Measurements from ENCODE around the gene SUPT4H1.
"Not testable (repeated sequence)": the region's sequence is repeated elsewhere in the genome, so short reads cannot be mapped to it uniquely, and the experiment has no call there.

DNA sequence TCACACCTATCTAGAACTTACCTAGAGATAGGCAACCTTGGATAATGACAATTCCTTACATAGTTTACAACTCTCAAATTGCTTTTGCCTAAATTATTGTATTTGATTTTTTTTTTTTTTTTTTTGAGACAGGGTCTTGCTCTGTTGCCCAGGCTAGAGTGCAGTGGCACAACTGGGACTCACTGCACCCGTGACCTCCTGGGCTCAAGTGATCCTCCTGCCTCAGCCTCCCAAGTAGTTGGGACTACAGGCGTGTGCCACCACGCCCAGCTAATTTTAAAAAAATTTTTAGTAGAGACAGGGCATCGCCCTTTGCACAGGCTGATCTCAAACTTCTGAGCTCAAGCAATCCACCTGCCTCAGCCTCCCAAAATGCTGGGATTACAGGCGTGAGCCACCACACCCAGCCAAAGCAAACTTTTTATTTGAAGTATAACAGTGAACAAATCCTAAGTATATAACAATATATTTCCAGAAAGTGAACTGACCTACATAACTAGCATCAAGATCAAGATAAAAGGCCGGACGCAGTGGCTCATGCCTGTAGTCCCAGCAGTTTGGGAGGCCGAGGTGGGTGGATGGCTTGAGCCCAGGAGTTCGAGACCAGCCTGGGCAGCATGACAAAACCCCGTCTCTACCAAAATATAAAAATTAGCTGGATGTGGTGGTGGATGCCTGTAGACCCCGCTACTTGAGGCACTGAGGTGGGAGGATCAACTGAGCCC lies 10.7 kb downstream of the SUPT4H1 start:
- TF ChIP-seq, protein P1, sequence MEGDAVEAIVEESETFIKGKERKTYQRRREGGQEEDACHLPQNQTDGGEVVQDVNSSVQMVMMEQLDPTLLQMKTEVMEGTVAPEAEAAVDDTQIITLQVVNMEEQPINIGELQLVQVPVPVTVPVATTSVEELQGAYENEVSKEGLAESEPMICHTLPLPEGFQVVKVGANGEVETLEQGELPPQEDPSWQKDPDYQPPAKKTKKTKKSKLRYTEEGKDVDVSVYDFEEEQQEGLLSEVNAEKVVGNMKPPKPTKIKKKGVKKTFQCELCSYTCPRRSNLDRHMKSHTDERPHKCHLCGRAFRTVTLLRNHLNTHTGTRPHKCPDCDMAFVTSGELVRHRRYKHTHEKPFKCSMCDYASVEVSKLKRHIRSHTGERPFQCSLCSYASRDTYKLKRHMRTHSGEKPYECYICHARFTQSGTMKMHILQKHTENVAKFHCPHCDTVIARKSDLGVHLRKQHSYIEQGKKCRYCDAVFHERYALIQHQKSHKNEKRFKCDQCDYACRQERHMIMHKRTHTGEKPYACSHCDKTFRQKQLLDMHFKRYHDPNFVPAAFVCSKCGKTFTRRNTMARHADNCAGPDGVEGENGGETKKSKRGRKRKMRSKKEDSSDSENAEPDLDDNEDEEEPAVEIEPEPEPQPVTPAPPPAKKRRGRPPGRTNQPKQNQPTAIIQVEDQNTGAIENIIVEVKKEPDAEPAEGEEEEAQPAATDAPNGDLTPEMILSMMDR (conservative IDR thresholded peaks at IDR 0.05; ENCODE audit: low read depth, low read length): not testable (repeated sequence)
- TF ChIP-seq RCOR1 (IDR thresholded peaks at IDR 0.05; ENCODE audit: insufficient replicate concordance, low read length); POLR2A (IDR thresholded peaks at IDR 0.05; ENCODE audit: low read depth, low read length); CEBPB (IDR thresholded peaks at IDR 0.05; ENCODE audit: low read depth, low read length); MXI1 (IDR thresholded peaks at IDR 0.05; ENCODE audit: borderline replicate concordance, low read depth, low read length); MAZ (IDR thresholded peaks at IDR 0.05; ENCODE audit: borderline replicate concordance, low read depth, low read length); RAD21 (IDR thresholded peaks at IDR 0.05; ENCODE audit: low read length); BHLHE40 (IDR thresholded peaks at IDR 0.05; ENCODE audit: low read depth, low read length); RFX5 (IDR thresholded peaks at IDR 0.05; ENCODE audit: low read depth, low read length); MAFK (IDR thresholded peaks at IDR 0.05; ENCODE audit: low read depth, low read length); NFE2L2 (IDR thresholded peaks at IDR 0.05; ENCODE audit: low read depth, low read length): not testable (repeated sequence)
- TF ChIP-seq, protein P2, sequence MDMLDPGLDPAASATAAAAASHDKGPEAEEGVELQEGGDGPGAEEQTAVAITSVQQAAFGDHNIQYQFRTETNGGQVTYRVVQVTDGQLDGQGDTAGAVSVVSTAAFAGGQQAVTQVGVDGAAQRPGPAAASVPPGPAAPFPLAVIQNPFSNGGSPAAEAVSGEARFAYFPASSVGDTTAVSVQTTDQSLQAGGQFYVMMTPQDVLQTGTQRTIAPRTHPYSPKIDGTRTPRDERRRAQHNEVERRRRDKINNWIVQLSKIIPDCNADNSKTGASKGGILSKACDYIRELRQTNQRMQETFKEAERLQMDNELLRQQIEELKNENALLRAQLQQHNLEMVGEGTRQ (IDR thresholded peaks at IDR 0.05; ENCODE audit: low read depth, low read length): not testable (repeated sequence)
- TF ChIP-seq, protein P3, sequence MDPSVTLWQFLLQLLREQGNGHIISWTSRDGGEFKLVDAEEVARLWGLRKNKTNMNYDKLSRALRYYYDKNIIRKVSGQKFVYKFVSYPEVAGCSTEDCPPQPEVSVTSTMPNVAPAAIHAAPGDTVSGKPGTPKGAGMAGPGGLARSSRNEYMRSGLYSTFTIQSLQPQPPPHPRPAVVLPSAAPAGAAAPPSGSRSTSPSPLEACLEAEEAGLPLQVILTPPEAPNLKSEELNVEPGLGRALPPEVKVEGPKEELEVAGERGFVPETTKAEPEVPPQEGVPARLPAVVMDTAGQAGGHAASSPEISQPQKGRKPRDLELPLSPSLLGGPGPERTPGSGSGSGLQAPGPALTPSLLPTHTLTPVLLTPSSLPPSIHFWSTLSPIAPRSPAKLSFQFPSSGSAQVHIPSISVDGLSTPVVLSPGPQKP (IDR thresholded peaks at IDR 0.05; ENCODE audit: borderline replicate concordance, low read depth, low read length): not testable (repeated sequence)

Measured in IMR-90 (cell line).